ENCODE measurements around the gene GPSM3. TPM values are rescaled to one million over a fixed set of nuclear protein-coding genes. Genes with fewer than 3 reads are reported as not detected.
"Not testable (repeated sequence)": the region's sequence is repeated elsewhere in the genome, so short reads cannot be mapped to it uniquely, and the experiment has no call there.

The GPSM3 gene
- total RNA-seq, 4 donors from 2014 or later: 2.3 to 9.7 (median 3.5) TPM; not detected in 1

GRCh38 chr6:32213649-32214048, 21.2 kb upstream of the GPSM3 start:
- TF ChIP-seq POLR2A (IDR thresholded peaks at IDR 0.05) (no peak), CTCF (IDR thresholded peaks at IDR 0.05) (no peak)
- H3K27me3 ChIP-seq: no peaks in the 10 kb centered on the region
- no peak for DNase-seq
- no peaks in the 10 kb centered on the region for H3K36me3 ChIP-seq
- no peaks in the 10 kb centered on the region for H3K4me1 ChIP-seq
- H3K9me3 ChIP-seq: no peaks in the 10 kb centered on the region
- H3K27ac ChIP-seq: no peak overlapping the region
- H3K4me3 ChIP-seq: no peak overlapping the region
- intact Hi-C loops (cut with DNase I; ENCODE audit: low total_unique reads): no loop called here

- Histone ChIP-seq H3K4me3 (no peak overlapping the region), H3K27ac (no peak overlapping the region), H3K27me3 (no peaks in the 10 kb centered on the region), H3K36me3 (no peaks in the 10 kb centered on the region), H3K9me3 (no peaks in the 10 kb centered on the region), H3K4me1 (no peaks in the 10 kb centered on the region)
- intact Hi-C loops (cut with DNase I; ENCODE audit: low total_unique reads): no loop called here
- DNase-seq: no peak
- TF ChIP-seq CTCF (IDR thresholded peaks at IDR 0.05): no peak
- no peak for TF ChIP-seq POLR2A (IDR thresholded peaks at IDR 0.05)
Measured at GRCh38 chr6:32212076-32212760, 19.8 kb upstream of the GPSM3 start.

GRCh38 chr6:32211432-32211831, 19.0 kb upstream of the GPSM3 start:
- H3K4me1 ChIP-seq: not testable (repeated sequence)

GRCh38 chr6:32210191-32210601, 17.8 kb upstream of the GPSM3 start:
- intact Hi-C loops (cut with DNase I; ENCODE audit: low total_unique reads): no loop called here
- H3K4me3 ChIP-seq: no peak overlapping the region
- no peak for DNase-seq
- no peak for TF ChIP-seq POLR2A (IDR thresholded peaks at IDR 0.05)
- TF ChIP-seq CTCF (IDR thresholded peaks at IDR 0.05): no peak
- no peaks in the 10 kb centered on the region for H3K4me1 ChIP-seq
- no peaks in the 10 kb centered on the region for H3K27me3 ChIP-seq
- no peak overlapping the region for H3K27ac ChIP-seq
- no peaks in the 10 kb centered on the region for H3K9me3 ChIP-seq
- H3K36me3 ChIP-seq: no peaks in the 10 kb centered on the region

More at GRCh38 chr6:32211432-32211831, 19.0 kb upstream of the GPSM3 start:
- H3K36me3 ChIP-seq; H3K27me3 ChIP-seq; DNase-seq; H3K9me3 ChIP-seq; intact Hi-C loops (cut with DNase I; ENCODE audit: low total_unique reads); H3K4me3 ChIP-seq; H3K27ac ChIP-seq: not testable (repeated sequence)

GRCh38 chr6:32208996-32209395, 16.6 kb upstream of the GPSM3 start:
- TF ChIP-seq CTCF (IDR thresholded peaks at IDR 0.05) (no peak), POLR2A (IDR thresholded peaks at IDR 0.05) (no peak)
- no peak overlapping the region for H3K27ac ChIP-seq
- H3K4me1 ChIP-seq: no peaks in the 10 kb centered on the region
- no peaks in the 10 kb centered on the region for H3K27me3 ChIP-seq
- H3K36me3 ChIP-seq: no peaks in the 10 kb centered on the region
- DNase-seq: no peak
- intact Hi-C loops (cut with DNase I; ENCODE audit: low total_unique reads): no loop called here
- no peak overlapping the region for H3K4me3 ChIP-seq
- no peaks in the 10 kb centered on the region for H3K9me3 ChIP-seq

Measured in uterus (tissue), 4 donors.